COR-L47 (cell line): Measurements from ENCODE around the gene SLC7A8.

Experiments used
- DNase-seq: peaks from one replicate; lab custom pipeline; 2025; lab: John Stamatoyannopoulos, UW

Gene SLC7A8

GRCh38 chr14:23093991-23094665 is 89.3 kb downstream of the SLC7A8 start:
- DNase-seq, result no peak

GRCh38 chr14:23093526-23093925 is 89.9 kb downstream of the SLC7A8 start:
- no peak for DNase-seq

- DNase-seq, result no peak
These were observed 90.4 kb downstream of the SLC7A8 start for GRCh38 chr14:23093104-23093503.

GRCh38 chr14:23091294-23092225 is 91.9 kb downstream of the SLC7A8 start:
- no peak for DNase-seq

- no peak for DNase-seq
These were observed 93.2 kb downstream of the SLC7A8 start for GRCh38 chr14:23090254-23090636.

- DNase-seq, result no peak
These were observed 93.8 kb downstream of the SLC7A8 start for GRCh38 chr14:23089498-23090253.

- no peak for DNase-seq
These were observed 96.9 kb downstream of the SLC7A8 start for GRCh38 chr14:23086565-23086964.

GRCh38 chr14:23085458-23085857 is 98.0 kb downstream of the SLC7A8 start:
- no peak for DNase-seq

- DNase-seq, result no peak
These were observed 103.0 kb downstream of the SLC7A8 start for GRCh38 chr14:23080474-23080873.

- no peak for DNase-seq
These were observed 103.7 kb downstream of the SLC7A8 start for GRCh38 chr14:23079716-23080115.

- no peak for DNase-seq
These were observed 104.8 kb downstream of the SLC7A8 start for GRCh38 chr14:23078692-23079116.

GRCh38 chr14:23077962-23078361 is 105.5 kb downstream of the SLC7A8 start:
- DNase-seq, result no peak

GRCh38 chr14:23076785-23077408 is 106.6 kb downstream of the SLC7A8 start:
- DNase-seq, result no peak
